Transverse colon (tissue), 4 donors: ENCODE results near the gene TGIF2. TPM values are rescaled to one million over a fixed set of nuclear protein-coding genes. Genes with fewer than 3 reads are reported as not detected.

Source experiments
- DNase-seq: peaks from one replicate; pipeline ENCODE4 v3.0.0-alpha.2; 2019
- H3K27ac ChIP-seq, 4 donors: fragments of 200-600 bp; sonication (generic); 2 replicates each; pipeline ENCODE4 v1.5.1; 2016 to 2018; ENCODE audit warnings: inconsistent platforms in 4 of 4
- H3K27me3 ChIP-seq: fragments of 200-600 bp; sonication (generic); 2 replicates; pipeline ENCODE4 v1.5.1; 2017; ENCODE audit warnings: inconsistent platforms
- H3K36me3 ChIP-seq, 4 donors: fragments of 200-600 bp; sonication (generic); 2 replicates each; pipeline ENCODE4 v1.5.1; 2017 to 2019; ENCODE audit warnings: inconsistent platforms in 4 of 4
- H3K4me1 ChIP-seq, 4 donors: fragments of 200-600 bp; sonication (generic); 2 replicates each; pipeline ENCODE4 v1.5.1; 2017 to 2020; ENCODE audit warnings: inconsistent platforms in 4 of 4
- H3K4me3 ChIP-seq, 4 donors: fragments of 200-600 bp; sonication (generic); 1 replicate in 1 of 4; 2 replicates in 3 of 4; pipeline versions ENCODE4 v1.5.1 to v1.6.1; 2017 to 2019; ENCODE audit warnings: inconsistent platforms in 4 of 4
- H3K9me3 ChIP-seq, 2 donors: fragments of 200-600 bp; sonication (generic); 2 replicates each; pipeline ENCODE4 v1.5.1; 2017 to 2019; ENCODE audit warnings: inconsistent platforms in 2 of 2
- EP300 ChIP-seq: sonication (generic); formaldehyde crosslinking; IDR thresholded peaks from one replicate; pipeline ENCODE4 v1.6.1; 2017; ENCODE audit warnings: antibody characterized with exemption, low read depth
- POLR2A ChIP-seq: fragments of 450-650 bp; IDR thresholded peaks from one replicate; pipeline ENCODE4 v1.6.1; 2016; ENCODE audit warnings: antibody characterized with exemption, mild to moderate bottlenecking, moderate library complexity
- POLR2AphosphoS5 ChIP-seq, 3 donors: sonication (generic); formaldehyde crosslinking; IDR thresholded peaks; one replicate each; pipeline ENCODE4 v1.6.1; 2016; ENCODE audit warnings: antibody characterized with exemption in 3 of 3
- WGBS, 2 donors: methylation state at CpG; one replicate each; pipeline ENCODE4 v1.1.5; 2018; ENCODE audit warnings: low coverage in 1 of 2; 5-methylcytosine and 5-hydroxymethylcytosine counted together
- in situ Hi-C, 4 donors: fragments of 200-750 bp; cut with MboI; loops; one replicate each; pipeline versions ENCODE4 v1.15.0 to v1.15.1; 2017; ENCODE audit warnings: low sequenced_read_pairs in 3 of 4, low pct_ligation_motif_present in 1 of 4, low pct_unique_long_range_greater_than_20kb in 1 of 4
- intact Hi-C: fragments of 100-400 bp; cut with DNase I; formaldehyde crosslinking; loops from one replicate; pipeline ENCODE4 v1.15.1; 2023; ENCODE audit warnings: low total_unique reads
- total RNA-seq, 4 donors: library from RNA; depleted of rRNA; stranded (reverse); fragments of >200 nt; gene quantifications; one replicate each; pipeline ENCODE4 v1.1.0, GENCODE V29; 2016
- TF ChIP-seq, protein P1 (sequence below), 5 experiments: fragments of 200-600 bp in 3 of 5; fragments of 450-650 bp in 2 of 5; sonication (generic) in 3 of 5; IDR thresholded peaks; 1 replicate in 2 of 5; 2 replicates in 3 of 5; pipeline ENCODE4 v1.5.1; 2016 to 2017; ENCODE audit warnings: antibody characterized with exemption in 5 of 5, inconsistent platforms in 3 of 5, mild to moderate bottlenecking in 2 of 5, moderate library complexity in 1 of 5

The TGIF2 gene
- total RNA-seq, 4 donors from 2014 or later = 0.75 to 130 (median 3.9) TPM

DNA sequence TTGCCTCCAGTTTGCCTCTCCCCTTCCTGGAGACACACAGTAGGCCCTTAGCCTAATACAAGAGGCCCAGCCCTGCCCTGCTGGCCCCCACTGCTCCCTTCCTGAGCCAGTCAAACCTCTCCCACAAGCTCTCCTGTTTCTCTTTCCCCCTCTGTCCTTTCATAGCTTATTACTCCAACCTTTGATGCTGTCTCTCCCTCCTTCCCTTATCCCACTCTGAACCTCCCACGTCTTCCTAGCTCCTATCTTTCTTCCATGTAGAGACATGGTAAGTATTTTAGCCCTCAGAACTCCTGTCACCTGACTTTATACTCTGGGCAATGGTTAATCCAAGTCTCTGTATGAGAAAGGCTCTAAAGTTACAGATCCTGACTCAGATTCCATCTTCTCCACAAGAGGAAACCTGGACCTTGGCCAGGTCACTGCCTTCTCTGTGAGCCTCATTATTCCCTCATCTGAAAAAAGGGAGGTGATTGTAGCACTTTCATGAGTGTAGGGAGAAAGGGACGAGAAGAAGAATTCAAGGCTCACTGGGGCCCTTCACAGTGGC is 6.7 kb downstream of the TGIF2 start:
- TF ChIP-seq EP300 (no peak), POLR2AphosphoS5 (IDR thresholded peaks at IDR 0.05) (no peak), POLR2A (no peak)
- TF ChIP-seq, protein P1, sequence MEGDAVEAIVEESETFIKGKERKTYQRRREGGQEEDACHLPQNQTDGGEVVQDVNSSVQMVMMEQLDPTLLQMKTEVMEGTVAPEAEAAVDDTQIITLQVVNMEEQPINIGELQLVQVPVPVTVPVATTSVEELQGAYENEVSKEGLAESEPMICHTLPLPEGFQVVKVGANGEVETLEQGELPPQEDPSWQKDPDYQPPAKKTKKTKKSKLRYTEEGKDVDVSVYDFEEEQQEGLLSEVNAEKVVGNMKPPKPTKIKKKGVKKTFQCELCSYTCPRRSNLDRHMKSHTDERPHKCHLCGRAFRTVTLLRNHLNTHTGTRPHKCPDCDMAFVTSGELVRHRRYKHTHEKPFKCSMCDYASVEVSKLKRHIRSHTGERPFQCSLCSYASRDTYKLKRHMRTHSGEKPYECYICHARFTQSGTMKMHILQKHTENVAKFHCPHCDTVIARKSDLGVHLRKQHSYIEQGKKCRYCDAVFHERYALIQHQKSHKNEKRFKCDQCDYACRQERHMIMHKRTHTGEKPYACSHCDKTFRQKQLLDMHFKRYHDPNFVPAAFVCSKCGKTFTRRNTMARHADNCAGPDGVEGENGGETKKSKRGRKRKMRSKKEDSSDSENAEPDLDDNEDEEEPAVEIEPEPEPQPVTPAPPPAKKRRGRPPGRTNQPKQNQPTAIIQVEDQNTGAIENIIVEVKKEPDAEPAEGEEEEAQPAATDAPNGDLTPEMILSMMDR (IDR thresholded peaks at IDR 0.05) = no peak
- Histone ChIP-seq H3K4me1 (peaks cover 7 to 13% (median 10%) of the 10 kb centered on the region in 4 donors), H3K9me3 (no peaks in the 10 kb centered on the region), H3K4me3 (no peak overlapping the region), H3K36me3 (peaks cover 0 to 15% (median 0%) of the 10 kb centered on the region in 4 donors), H3K27ac (no peak overlapping the region), H3K27me3 (no peaks in the 10 kb centered on the region)
- intact Hi-C loops = no loop called here
- in situ Hi-C loops = no loop called here
- 80 to 94% methylated on average over 2 of the region's 2 CpGs for WGBS, 2 donors
- DNase-seq = no peak

DNA sequence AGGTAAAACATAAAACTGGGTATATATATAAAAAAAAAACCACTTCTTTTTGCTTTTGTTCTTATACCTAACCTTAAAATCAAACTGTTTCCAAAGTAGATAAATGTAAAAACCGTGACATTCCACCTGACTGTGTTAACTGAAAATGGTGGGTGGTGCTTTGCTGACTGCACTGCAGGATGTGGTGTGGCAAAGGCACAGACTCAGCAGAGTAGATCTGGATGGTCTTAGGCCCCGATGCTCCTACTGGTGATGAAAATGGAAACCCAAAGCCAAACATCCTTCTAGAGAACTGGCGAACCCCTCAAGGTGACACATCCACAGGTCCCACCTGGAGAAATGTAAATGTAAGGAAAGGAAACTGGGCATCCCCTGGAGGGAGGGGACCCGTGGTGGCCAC is 8.9 kb downstream of the TGIF2 start:
- DNase-seq = no peak
- H3K27me3 ChIP-seq = no peaks in the 10 kb centered on the region
- intact Hi-C loops (no loop called here), in situ Hi-C loops (no loop called here)
- H3K9me3 ChIP-seq = no peaks in the 10 kb centered on the region
- TF ChIP-seq, protein P1 (IDR thresholded peaks at IDR 0.05) = no peak
- TF ChIP-seq POLR2AphosphoS5 (IDR thresholded peaks at IDR 0.05) (no peak), EP300 (no peak), POLR2A (no peak)
- H3K4me3 ChIP-seq = no peak overlapping the region
- H3K27ac ChIP-seq = no peak overlapping the region
- H3K36me3 ChIP-seq = peaks cover 0 to 15% (median 0%) of the 10 kb centered on the region in 4 donors
- H3K4me1 ChIP-seq = no peaks in the 10 kb centered on the region
- 70 to 81% methylated on average over 3 to 4 of the region's 4 CpGs for WGBS, 2 donors

GRCh38 chr20:36582821-36583220 is 9.4 kb downstream of the TGIF2 start:
- no peak for TF ChIP-seq POLR2A
- TF ChIP-seq, protein P1 (IDR thresholded peaks at IDR 0.05) = no peak
- peaks cover 0 to 15% (median 0%) of the 10 kb centered on the region in 4 donors for H3K36me3 ChIP-seq
- H3K4me1 ChIP-seq = no peaks in the 10 kb centered on the region
- H3K27me3 ChIP-seq = no peaks in the 10 kb centered on the region
- intact Hi-C loops (no loop called here), in situ Hi-C loops (no loop called here)
- 83 to 92% methylated on average over 4 of the region's 4 CpGs for WGBS, 2 donors
- H3K4me3 ChIP-seq = no peak overlapping the region
- no peak overlapping the region for H3K27ac ChIP-seq
- no peak for DNase-seq
- no peaks in the 10 kb centered on the region for H3K9me3 ChIP-seq

DNA sequence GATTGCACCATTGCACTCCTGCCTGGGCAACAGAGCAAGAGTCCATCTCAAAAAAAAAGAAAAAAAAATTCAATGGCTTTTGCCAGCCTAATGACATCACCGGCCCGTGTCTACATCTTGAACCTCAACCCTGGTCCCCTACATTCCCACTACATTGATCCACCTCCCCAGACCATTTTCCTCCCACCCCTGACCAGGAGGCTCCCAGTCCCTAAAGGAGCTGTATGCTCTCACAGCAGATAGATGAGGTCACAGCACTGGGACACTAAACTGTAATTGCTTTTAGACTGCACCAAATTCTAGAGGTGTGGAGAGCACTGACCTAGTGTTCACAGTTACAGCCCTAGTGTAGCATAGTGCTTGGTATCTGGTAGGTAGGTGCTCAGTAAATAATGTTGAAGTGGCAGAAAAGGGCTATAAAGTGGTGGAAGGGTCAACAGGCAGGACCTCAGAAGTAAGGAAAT is 10.7 kb downstream of the TGIF2 start:
- no peak for TF ChIP-seq POLR2A
- no peak for TF ChIP-seq EP300
- TF ChIP-seq, protein P1 (IDR thresholded peaks at IDR 0.05) = no peak
- TF ChIP-seq POLR2AphosphoS5 (IDR thresholded peaks at IDR 0.05) = no peak
- 84% methylated on average over 2 of the region's 2 CpGs; no CpG with 5 or more reads in 1 of the 2 donors for WGBS, 2 donors
- no peak overlapping the region for H3K27ac ChIP-seq
- H3K9me3 ChIP-seq = no peaks in the 10 kb centered on the region
- H3K4me3 ChIP-seq = no peak overlapping the region
- no peak for DNase-seq
- no peaks in the 10 kb centered on the region for H3K27me3 ChIP-seq
- H3K36me3 ChIP-seq = peaks cover 0 to 15% (median 0%) of the 10 kb centered on the region in 4 donors
- in situ Hi-C loops (no loop called here), intact Hi-C loops (no loop called here)
- no peaks in the 10 kb centered on the region for H3K4me1 ChIP-seq
